ENCODE measurements around the gene P4HA3.

P4HA3 gene

GRCh38 chr11:74316772-74317505 lies 5.5 kb upstream of the P4HA3 start:
- no peak overlapping the region for H3K4me3 ChIP-seq (ENCODE audit: low read depth, low read length)
- no peak for TF ChIP-seq CTCF (IDR thresholded peaks at IDR 0.05; ENCODE audit: low read depth, low read length)

DNA sequence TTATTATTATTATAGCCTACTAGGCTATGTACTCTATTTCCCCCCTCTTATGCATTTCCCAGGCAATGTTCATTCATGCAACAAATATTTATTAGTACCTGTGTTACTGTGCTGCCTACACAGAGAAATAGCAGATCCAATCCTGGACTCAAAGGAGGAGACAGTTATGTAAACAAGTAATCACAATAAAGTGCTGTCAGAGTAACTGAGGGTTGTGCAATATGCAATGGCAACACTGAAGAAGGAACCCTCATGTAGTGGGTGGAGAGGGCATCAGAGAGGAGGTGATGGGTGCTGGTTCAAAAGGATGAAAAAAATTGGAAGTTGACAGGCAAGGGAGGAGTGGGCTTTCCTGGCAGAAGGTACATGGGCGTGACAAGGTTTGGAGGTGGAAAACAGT lies 886 bp upstream of the P4HA3 start:
- TF ChIP-seq CTCF (IDR thresholded peaks at IDR 0.05; ENCODE audit: low read depth, low read length) = no peak
- H3K4me3 ChIP-seq (ENCODE audit: low read depth, low read length) = no peak overlapping the region

DNA sequence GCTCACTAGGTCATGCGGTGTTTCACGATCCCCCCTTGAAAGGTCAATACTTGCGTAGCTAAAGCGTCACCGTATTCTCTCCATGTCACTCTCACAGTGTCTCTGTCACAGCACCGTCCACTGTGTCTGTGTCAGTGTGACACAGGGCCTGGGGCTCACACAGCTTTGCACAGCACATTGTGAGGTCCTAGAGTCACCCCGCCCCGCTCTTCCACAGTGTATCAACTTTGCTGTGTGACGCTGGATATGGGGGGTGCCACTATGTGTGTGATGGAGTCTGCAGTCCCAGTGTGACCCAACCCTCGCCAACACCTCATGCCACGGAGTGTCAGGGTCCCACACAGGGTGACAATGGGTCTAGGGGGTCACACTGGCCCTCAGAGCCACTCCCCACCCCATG lies 583 bp downstream of the P4HA3 start:
- no peak for TF ChIP-seq CTCF (IDR thresholded peaks at IDR 0.05; ENCODE audit: low read depth, low read length)

DNA sequence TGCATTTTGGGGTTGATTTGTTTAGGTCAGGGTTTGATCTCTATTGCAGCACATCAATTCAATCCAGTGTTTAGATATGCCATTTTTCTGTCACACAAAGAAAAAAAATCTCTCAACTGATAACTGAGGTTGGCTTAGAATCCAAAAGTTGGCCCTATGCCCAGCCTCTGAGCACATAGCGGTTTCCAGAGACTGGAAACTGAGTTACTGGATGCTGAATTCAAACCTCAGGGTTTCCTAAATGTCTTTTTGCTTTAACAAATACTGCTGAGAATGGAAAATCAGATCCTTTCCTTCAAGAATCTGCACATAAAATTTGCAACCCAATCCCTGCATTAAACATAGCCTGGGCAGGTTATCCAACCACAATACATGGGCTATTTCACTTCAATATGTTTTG lies 4.0 kb downstream of the P4HA3 start:
- TF ChIP-seq CTCF (IDR thresholded peaks at IDR 0.05; ENCODE audit: low read depth, low read length) = no peak
- no peak overlapping the region for H3K4me3 ChIP-seq (ENCODE audit: low read depth, low read length)

More for the DNA sequence above, 583 bp downstream of the P4HA3 start:
- H3K4me3 ChIP-seq (ENCODE audit: low read depth, low read length) = peak overlapping the region; percentile 55

DNA sequence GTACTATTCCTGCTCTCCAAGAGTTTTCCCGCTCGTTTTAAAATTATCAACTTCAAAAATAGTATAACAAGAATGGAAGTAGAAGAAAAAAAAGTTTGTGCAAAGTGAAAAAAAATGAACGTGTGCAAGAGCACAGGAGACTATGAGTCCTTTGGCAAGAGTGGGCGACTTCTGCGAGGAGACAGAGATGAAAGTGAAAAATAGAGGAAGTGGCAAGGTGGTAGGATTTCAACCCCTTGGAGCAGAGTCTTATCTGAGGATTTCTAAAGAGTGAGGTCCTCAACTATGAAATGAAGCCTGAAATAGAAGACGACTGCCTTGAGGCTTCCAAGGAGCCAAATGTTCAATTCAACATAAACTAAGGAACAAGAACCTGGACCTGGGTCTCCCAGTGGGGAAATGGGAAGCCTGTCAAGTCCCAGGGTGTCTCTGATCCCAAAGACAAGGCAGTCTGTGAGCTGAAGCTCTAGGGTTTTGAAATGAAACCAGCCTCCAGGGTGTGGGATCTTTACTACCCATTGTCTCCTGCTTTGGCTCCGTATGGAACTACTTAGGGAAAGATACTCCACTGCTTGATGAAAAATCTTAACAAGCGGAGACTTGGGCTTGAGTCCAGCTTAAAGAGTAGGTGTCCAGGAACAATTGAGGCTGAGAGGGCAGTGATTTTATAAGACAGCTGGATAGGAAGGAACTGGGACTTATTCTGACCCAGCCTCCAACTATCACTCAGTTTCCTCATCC lies 4.8 kb downstream of the P4HA3 start:
- TF ChIP-seq CTCF (IDR thresholded peaks at IDR 0.05; ENCODE audit: low read depth, low read length) = no peak
- no peak overlapping the region for H3K4me3 ChIP-seq (ENCODE audit: low read depth, low read length)

DNA sequence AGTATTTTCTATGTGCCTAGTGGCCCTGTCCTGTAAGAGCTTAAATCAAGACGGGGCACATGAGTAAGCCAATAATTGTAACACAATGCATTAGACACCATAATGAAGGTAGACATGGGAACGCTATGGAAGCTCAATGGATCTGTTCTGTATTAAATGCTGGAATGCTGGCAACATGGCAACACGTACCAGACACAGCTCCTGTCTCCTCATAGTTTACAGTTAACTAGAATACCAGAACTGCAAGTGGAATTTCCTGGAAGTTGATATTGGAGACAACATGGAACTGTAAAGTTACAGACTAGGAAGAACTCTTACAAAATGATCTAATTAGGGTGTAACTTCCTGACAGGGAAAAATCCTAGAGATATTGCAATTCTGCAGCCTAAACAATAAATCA lies 12.4 kb downstream of the P4HA3 start:
- TF ChIP-seq CTCF (IDR thresholded peaks at IDR 0.05; ENCODE audit: low read depth, low read length) = no peak
- H3K4me3 ChIP-seq (ENCODE audit: low read depth, low read length) = no peak overlapping the region

GRCh38 chr11:74297484-74297883 lies 14.0 kb downstream of the P4HA3 start:
- no peak for TF ChIP-seq CTCF (IDR thresholded peaks at IDR 0.05; ENCODE audit: low read depth, low read length)
- no peak overlapping the region for H3K4me3 ChIP-seq (ENCODE audit: low read depth, low read length)
